ENCODE results near the gene SLC6A5. TPM values are rescaled to one million over a fixed set of nuclear protein-coding genes. Genes with fewer than 3 reads are reported as not detected.

The SLC6A5 gene
- total RNA-seq, 1 donor from 2014 or later, result not detected

DNA sequence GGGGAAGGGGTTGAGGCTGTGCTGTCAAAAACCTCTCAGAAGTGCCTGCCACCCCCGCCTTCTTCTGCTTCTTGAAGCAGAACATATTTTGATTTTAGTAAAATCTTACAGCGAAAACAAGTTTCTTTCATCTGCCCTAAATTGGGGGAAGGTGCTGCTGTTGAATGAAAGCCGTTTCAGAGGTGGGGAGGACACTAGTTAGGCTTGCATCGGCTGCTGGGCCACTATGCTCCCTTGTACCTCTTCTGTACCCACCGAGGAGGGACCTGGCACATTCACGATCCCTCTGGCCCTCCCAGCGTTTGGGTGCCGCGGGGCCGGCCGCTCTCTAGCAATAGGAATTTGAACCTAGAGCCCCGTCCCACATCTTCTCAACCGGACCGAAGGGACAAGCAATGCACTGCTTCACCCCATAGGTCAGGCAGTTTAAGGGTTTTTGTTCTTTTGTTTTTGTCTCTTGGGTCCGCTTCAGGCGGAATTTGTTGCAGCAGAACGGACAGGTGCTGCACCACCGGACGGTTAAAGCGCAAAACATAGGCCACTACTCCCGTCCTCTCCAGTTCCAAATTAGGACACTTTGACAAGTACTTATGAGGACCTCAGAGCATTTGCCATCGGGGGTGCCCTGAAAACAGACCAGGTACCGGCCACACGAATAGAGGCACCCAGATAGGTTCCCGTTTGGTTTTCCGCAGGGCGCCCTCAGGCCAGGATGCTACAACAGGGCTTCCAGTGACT lies 5.6 kb downstream of the SLC6A5 start:
- no peak for DNase-seq (ENCODE audit: low spot score in 2 of 2)
- H3K4me3 ChIP-seq, result no peak overlapping the region
- H3K27ac ChIP-seq, result no peak overlapping the region
- H3K9me3 ChIP-seq, result no peaks in the 10 kb centered on the region
- no peaks in the 10 kb centered on the region for H3K36me3 ChIP-seq
- H3K27me3 ChIP-seq, result peaks cover 7% of the 10 kb centered on the region
- no peaks in the 10 kb centered on the region for H3K4me1 ChIP-seq
- TF ChIP-seq, protein P1, sequence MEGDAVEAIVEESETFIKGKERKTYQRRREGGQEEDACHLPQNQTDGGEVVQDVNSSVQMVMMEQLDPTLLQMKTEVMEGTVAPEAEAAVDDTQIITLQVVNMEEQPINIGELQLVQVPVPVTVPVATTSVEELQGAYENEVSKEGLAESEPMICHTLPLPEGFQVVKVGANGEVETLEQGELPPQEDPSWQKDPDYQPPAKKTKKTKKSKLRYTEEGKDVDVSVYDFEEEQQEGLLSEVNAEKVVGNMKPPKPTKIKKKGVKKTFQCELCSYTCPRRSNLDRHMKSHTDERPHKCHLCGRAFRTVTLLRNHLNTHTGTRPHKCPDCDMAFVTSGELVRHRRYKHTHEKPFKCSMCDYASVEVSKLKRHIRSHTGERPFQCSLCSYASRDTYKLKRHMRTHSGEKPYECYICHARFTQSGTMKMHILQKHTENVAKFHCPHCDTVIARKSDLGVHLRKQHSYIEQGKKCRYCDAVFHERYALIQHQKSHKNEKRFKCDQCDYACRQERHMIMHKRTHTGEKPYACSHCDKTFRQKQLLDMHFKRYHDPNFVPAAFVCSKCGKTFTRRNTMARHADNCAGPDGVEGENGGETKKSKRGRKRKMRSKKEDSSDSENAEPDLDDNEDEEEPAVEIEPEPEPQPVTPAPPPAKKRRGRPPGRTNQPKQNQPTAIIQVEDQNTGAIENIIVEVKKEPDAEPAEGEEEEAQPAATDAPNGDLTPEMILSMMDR (IDR thresholded peaks at IDR 0.05), result no peak
- intact Hi-C loops (cut with DNase I), result no loop called here

DNA sequence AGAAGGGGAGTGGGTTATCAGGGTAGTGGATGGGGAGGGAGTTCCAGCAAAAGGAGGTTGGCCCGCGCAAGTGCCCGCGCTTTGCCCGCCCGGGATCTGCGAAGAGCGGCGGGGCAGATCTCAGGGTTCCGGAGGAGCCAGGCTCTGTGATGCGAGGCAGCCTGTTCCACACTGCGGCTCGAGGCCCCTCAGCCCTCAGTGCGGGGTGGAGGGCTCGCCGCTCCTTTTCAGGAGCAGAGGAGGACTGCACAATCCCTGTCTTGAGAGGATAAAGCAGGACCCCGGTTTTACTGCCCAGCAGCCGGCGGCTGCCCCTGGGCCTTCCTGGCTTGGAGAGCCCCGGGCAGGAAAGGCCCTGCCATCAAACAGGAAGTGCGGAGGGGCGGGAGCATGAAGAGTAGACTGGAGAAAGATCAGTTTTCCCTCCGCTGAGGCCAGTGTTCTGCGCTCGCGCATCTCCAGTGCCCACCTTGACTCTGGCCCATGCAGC lies 6.2 kb downstream of the SLC6A5 start:
- Histone ChIP-seq H3K27ac (no peak overlapping the region), H3K9me3 (no peaks in the 10 kb centered on the region), H3K27me3 (peaks cover 7% of the 10 kb centered on the region), H3K36me3 (no peaks in the 10 kb centered on the region), H3K4me3 (no peak overlapping the region), H3K4me1 (no peaks in the 10 kb centered on the region)
- no peak for DNase-seq (ENCODE audit: low spot score in 2 of 2)
- intact Hi-C loops (cut with DNase I), result no loop called here
- TF ChIP-seq, protein P1 (IDR thresholded peaks at IDR 0.05), result no peak

DNA sequence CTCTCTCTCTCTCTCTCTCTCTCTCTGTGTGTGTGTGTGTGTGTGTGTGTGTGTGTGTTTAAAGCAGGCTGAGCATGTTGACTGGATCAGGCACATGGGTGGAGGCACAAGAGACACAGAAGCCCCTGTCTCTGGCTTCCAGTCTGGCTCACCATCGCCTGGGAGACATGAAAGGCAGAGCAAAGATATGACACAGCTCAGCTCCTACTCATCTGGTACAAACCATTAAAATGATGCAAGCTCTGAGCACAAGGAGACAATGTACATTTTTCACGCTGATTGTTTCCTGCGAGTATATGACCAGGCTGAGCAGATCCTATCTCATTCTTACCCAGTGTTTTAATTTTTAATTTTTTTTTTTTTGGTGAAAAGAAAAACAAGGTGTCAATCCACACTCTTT lies 9.5 kb downstream of the SLC6A5 start:
- no peaks in the 10 kb centered on the region for H3K9me3 ChIP-seq
- intact Hi-C loops (cut with DNase I), result no loop called here
- no peaks in the 10 kb centered on the region for H3K4me1 ChIP-seq
- TF ChIP-seq, protein P1 (IDR thresholded peaks at IDR 0.05), result no peak
- H3K27me3 ChIP-seq, result no peaks in the 10 kb centered on the region
- DNase-seq (ENCODE audit: low spot score in 2 of 2), result no peak
- no peaks in the 10 kb centered on the region for H3K36me3 ChIP-seq
- no peak overlapping the region for H3K4me3 ChIP-seq
- no peak overlapping the region for H3K27ac ChIP-seq

DNA sequence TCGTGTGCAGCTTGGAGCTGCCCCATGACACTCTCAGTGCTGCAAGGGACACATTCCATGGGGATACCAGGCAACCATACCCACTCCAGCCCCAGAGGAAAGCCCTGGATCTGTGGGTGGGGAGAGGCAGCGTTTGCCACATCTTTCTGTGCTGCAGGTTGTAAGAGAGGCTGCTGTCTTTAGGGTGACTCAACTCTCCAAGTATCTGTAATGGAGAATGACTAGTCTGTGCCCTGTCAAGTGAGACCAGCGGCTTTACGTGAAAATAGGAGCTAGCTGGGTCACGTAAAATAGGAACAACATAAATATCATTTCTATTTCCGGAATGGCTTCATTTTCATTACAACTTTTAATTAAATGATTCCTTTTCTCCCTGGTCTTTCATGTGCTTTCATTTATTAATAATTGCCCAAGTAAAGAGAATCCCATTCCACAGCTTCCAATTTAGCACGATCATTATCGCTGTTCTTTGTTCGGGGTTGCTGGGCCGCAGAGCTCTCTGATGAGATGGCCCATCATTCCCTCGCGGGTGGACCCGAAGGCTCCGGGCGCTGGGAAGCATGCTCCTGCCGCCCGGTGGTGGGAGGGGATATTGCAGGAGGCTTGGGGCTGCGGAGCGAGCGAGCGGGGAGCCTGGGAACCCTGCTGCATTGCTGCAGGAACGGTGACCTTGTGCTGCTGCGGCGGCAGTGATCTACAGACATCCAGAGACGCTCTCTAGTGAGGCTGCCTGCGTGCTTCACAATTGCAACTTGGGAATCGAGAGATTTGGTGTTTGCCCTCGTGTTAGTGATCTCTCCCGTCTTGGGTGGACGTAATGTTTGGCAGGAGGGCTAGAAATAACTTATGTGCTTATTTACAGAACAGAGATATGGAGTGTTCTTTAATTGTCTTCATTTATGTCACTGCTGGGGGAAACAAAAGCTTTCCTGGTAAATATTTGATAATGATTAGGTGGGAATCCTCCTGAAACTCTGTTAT lies 10.6 kb downstream of the SLC6A5 start:
- H3K27me3 ChIP-seq, result no peaks in the 10 kb centered on the region
- intact Hi-C loops (cut with DNase I), result loop anchor here (5.0 kb wide), 1 partner anchor 223 kb away; the partner anchor contains the start of gene PRMT3
- H3K36me3 ChIP-seq, result no peaks in the 10 kb centered on the region
- H3K9me3 ChIP-seq, result no peaks in the 10 kb centered on the region
- H3K4me3 ChIP-seq, result no peak overlapping the region
- DNase-seq (ENCODE audit: low spot score in 2 of 2), result peak in 1 of 2 donors; percentile 74
- no peak overlapping the region for H3K27ac ChIP-seq
- TF ChIP-seq, protein P1 (IDR thresholded peaks at IDR 0.05), result peak; percentile 56 to 91 (median 84)
- no peaks in the 10 kb centered on the region for H3K4me1 ChIP-seq

DNA sequence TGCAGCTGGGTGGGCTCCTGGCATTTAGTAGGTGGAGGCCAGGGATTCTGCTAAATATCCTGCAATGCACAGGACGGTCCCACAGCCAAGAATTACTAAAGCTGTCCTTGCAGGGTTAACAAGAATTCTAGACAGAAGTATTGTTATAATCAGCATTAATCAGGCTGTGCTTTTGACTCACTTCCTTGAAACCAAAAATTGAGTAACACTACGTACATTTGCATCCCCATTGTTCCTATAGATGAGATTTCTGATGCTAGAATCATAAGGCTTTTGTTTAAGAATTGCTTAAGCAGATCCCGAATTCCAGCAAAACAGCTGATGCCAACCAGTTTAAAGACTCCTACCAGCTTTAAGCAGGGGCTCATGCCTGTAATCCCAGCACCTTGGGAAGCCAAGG lies 11.4 kb downstream of the SLC6A5 start:
- Histone ChIP-seq H3K9me3 (no peaks in the 10 kb centered on the region), H3K27ac (no peak overlapping the region), H3K27me3 (no peaks in the 10 kb centered on the region), H3K36me3 (no peaks in the 10 kb centered on the region), H3K4me1 (no peaks in the 10 kb centered on the region), H3K4me3 (no peak overlapping the region)
- TF ChIP-seq, protein P1 (IDR thresholded peaks at IDR 0.05), result no peak
- intact Hi-C loops (cut with DNase I), result loop anchor here (5.0 kb wide), 1 partner anchor 224 kb away; the partner anchor contains the start of gene PRMT3
- no peak for DNase-seq (ENCODE audit: low spot score in 2 of 2)
